WTC11 (cell line): ENCODE results near the gene PDE1C.

Experiments
- CREB1 ChIP-seq: sonication (generic); formaldehyde crosslinking; IDR thresholded peaks from 2 replicates; pipeline ENCODE4 v1.8.0; 2023; ENCODE audit warnings: mild to moderate bottlenecking, missing genetic modification reagents
- CTCF ChIP-seq: fragments of 200-600 bp; IDR thresholded peaks from 2 replicates; pipeline ENCODE4 v1.8.0; 2022; ENCODE audit warnings: antibody characterized with exemption
- E2F4 ChIP-seq: sonication (generic); formaldehyde crosslinking; IDR thresholded peaks from 2 replicates; pipeline ENCODE4 v1.8.1; 2022; ENCODE audit warnings: low read depth, mild to moderate bottlenecking, moderate library complexity, missing genetic modification reagents, borderline replicate concordance
- ESRRA ChIP-seq: sonication (generic); formaldehyde crosslinking; IDR thresholded peaks from 2 replicates; pipeline ENCODE4 v1.8.1; 2022; ENCODE audit warnings: mild to moderate bottlenecking, missing genetic modification reagents, borderline replicate concordance
- IRF1 ChIP-seq: sonication (generic); formaldehyde crosslinking; IDR thresholded peaks from 2 replicates; pipeline ENCODE4 v1.8.0; 2023; ENCODE audit warnings: missing genetic modification reagents
- JUN ChIP-seq: sonication (generic); formaldehyde crosslinking; IDR thresholded peaks from 2 replicates; pipeline ENCODE4 v1.8.0; 2023; ENCODE audit warnings: mild to moderate bottlenecking, missing genetic modification reagents
- MLX ChIP-seq: sonication (generic); formaldehyde crosslinking; IDR thresholded peaks from 2 replicates; pipeline ENCODE4 v1.8.1; 2023; ENCODE audit warnings: mild to moderate bottlenecking, missing genetic modification reagents, moderate library complexity
- NFE2L1 ChIP-seq: sonication (generic); formaldehyde crosslinking; IDR thresholded peaks from 2 replicates; pipeline ENCODE4 v1.8.1; 2023; ENCODE audit warnings: missing genetic modification reagents
- NR2C2 ChIP-seq: sonication (generic); formaldehyde crosslinking; IDR thresholded peaks from 2 replicates; pipeline ENCODE4 v1.8.0; 2022; ENCODE audit warnings: mild to moderate bottlenecking, missing genetic modification reagents
- USF2 ChIP-seq: sonication (generic); formaldehyde crosslinking; IDR thresholded peaks from 2 replicates; pipeline ENCODE4 v1.8.1; 2023; ENCODE audit warnings: mild to moderate bottlenecking, missing genetic modification reagents, moderate library complexity
- ZBTB21 ChIP-seq: sonication (generic); formaldehyde crosslinking; IDR thresholded peaks from 2 replicates; pipeline ENCODE4 v1.8.1; 2023; ENCODE audit warnings: mild to moderate bottlenecking, missing genetic modification reagents, borderline replicate concordance
- ZNF138 ChIP-seq: sonication (generic); formaldehyde crosslinking; conservative IDR thresholded peaks from 2 replicates; pipeline ENCODE4 v1.8.1; 2022; ENCODE audit warnings: mild to moderate bottlenecking, moderate library complexity, missing genetic modification reagents
- ZSCAN18 ChIP-seq: fragments of 250-450 bp; sonication (Bioruptor Pico); IDR thresholded peaks from 2 replicates; pipeline ENCODE4 v2.1.2; 2022; ENCODE audit warnings: mild to moderate bottlenecking, moderate library complexity

GRCh38 chr7:31887006-31887405 lies 183.2 kb downstream of the PDE1C start:
- TF ChIP-seq ZSCAN18 (CRISPR knock-in tag) (no peak), CTCF (no peak), MLX (CRISPR knock-in tag) (no peak), NFE2L1 (CRISPR knock-in tag) (no peak), ZBTB21 (CRISPR knock-in tag) (no peak), IRF1 (CRISPR knock-in tag) (no peak), USF2 (no peak), ZNF138 (CRISPR knock-in tag) (no peak), JUN (no peak), CREB1 (CRISPR knock-in tag) (no peak), NR2C2 (CRISPR knock-in tag) (no peak), E2F4 (CRISPR knock-in tag) (no peak), ESRRA (CRISPR knock-in tag) (no peak)
